Brain microvascular endothelial cell (primary cell): Measurements from ENCODE around the gene HHIP.

Experiments used
- DNase-seq: peaks from one replicate; pipeline ENCODE4 v3.0.0-alpha.2; 2020
- H3K27ac ChIP-seq: fragments of 250-450 bp; sonication (Bioruptor Pico); 2 replicates; pipeline ENCODE4 v1.5.1; 2020; ENCODE audit warnings: mild to moderate bottlenecking, moderate library complexity
- H3K27me3 ChIP-seq: fragments of 250-450 bp; sonication (Bioruptor Pico); replicated peaks from 2 replicates; pipeline ENCODE4 v1.5.1; 2020; ENCODE audit warnings: mild to moderate bottlenecking
- H3K36me3 ChIP-seq: fragments of 250-450 bp; sonication (Bioruptor Pico); replicated peaks from 2 replicates; pipeline ENCODE4 v1.5.1; 2020; ENCODE audit warnings: mild to moderate bottlenecking
- H3K4me3 ChIP-seq: 2 replicates; pipeline ENCODE4 v1.5.1; 2011; ENCODE audit warnings: low read depth, mild to moderate bottlenecking, control low read depth, low read length, moderate library complexity
- CTCF ChIP-seq: IDR thresholded peaks from 2 replicates; pipeline ENCODE4 v1.5.1; 2011; ENCODE audit warnings: low read depth, mild to moderate bottlenecking, moderate library complexity, low read length, control low read depth, inconsistent platforms; ENCODE audit errors: missing control alignments
- in situ Hi-C: cut with HindIII; loops from 2 replicates; pipeline ENCODE4 v1.10.0; 2017; ENCODE audit warnings: low sequenced_read_pairs, low pct_ligation_motif_present

HHIP gene

GRCh38 chr4:144710526-144710912 is 64.6 kb downstream of the HHIP start:
- no peak for TF ChIP-seq CTCF
- Histone ChIP-seq H3K36me3 (peaks cover 34% of the 10 kb centered on the region), H3K27ac (peak overlapping the region; percentile 31), H3K27me3 (no peaks in the 10 kb centered on the region), H3K4me3 (no peak overlapping the region)
- in situ Hi-C loops, result no loop called here
- DNase-seq, result no peak

GRCh38 chr4:144711700-144712456 is 65.9 kb downstream of the HHIP start:
- no peaks in the 10 kb centered on the region for H3K27me3 ChIP-seq
- in situ Hi-C loops, result no loop called here
- no peak overlapping the region for H3K27ac ChIP-seq
- peaks cover 38% of the 10 kb centered on the region for H3K36me3 ChIP-seq
- H3K4me3 ChIP-seq, result no peak overlapping the region
- no peak for DNase-seq
- TF ChIP-seq CTCF, result no peak

- no peak overlapping the region for H3K4me3 ChIP-seq
- no peak for DNase-seq
- H3K27me3 ChIP-seq, result no peaks in the 10 kb centered on the region
- H3K27ac ChIP-seq, result no peak overlapping the region
- TF ChIP-seq CTCF, result no peak
- in situ Hi-C loops, result no loop called here
- peaks cover 41% of the 10 kb centered on the region for H3K36me3 ChIP-seq
Measured at GRCh38 chr4:144712775-144713174, 66.8 kb downstream of the HHIP start.

GRCh38 chr4:144714166-144714565 is 68.2 kb downstream of the HHIP start:
- in situ Hi-C loops, result no loop called here
- DNase-seq, result no peak
- H3K4me3 ChIP-seq, result no peak overlapping the region
- H3K36me3 ChIP-seq, result peaks cover 48% of the 10 kb centered on the region
- TF ChIP-seq CTCF, result no peak
- no peak overlapping the region for H3K27ac ChIP-seq
- no peaks in the 10 kb centered on the region for H3K27me3 ChIP-seq

GRCh38 chr4:144715230-144715629 is 69.3 kb downstream of the HHIP start:
- no peak for DNase-seq
- Histone ChIP-seq H3K36me3 (peaks cover 58% of the 10 kb centered on the region), H3K27ac (no peak overlapping the region), H3K4me3 (no peak overlapping the region), H3K27me3 (no peaks in the 10 kb centered on the region)
- no peak for TF ChIP-seq CTCF
- in situ Hi-C loops, result no loop called here

GRCh38 chr4:144716778-144717177 is 70.8 kb downstream of the HHIP start:
- no peak for TF ChIP-seq CTCF
- DNase-seq, result no peak
- in situ Hi-C loops, result no loop called here

More at GRCh38 chr4:144716778-144717177, 70.8 kb downstream of the HHIP start:
- H3K27me3 ChIP-seq, result no peaks in the 10 kb centered on the region
- H3K4me3 ChIP-seq, result no peak overlapping the region
- no peak overlapping the region for H3K27ac ChIP-seq
- H3K36me3 ChIP-seq, result peaks cover 59% of the 10 kb centered on the region
